GM18868 (cell line): ENCODE measurements around the gene INPP5A.

Experiments
- ATAC-seq: cut with Tn5 transposase; IDR thresholded peaks from one replicate; pipeline ENCODE4 v1.9.1; 2021; ENCODE audit warnings: mild to moderate bottlenecking, moderate library complexity; ENCODE audit not compliant: unreplicated experiment

INPP5A gene

DNA sequence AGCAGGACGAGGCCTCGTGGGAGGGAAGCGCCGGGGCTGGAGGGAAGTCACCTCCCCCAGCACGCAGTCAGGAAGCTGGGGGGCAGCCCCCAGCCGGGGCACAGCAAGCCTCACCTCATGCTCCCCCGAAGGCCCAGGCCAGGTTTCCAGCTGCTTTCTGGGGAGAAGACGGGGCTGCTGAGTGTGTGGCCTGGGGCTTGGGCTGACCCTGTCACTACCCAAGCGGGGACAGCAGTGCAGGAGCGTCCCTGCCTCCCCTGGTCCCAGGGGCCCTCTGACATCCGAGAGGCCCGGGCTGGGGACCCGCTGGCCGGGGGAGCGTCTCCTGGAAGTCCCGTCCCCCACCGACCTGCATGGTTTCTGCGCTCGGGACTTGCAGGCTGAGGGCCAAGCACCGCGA, 268.0 kb downstream of the INPP5A start:
- ATAC-seq: no peak

DNA sequence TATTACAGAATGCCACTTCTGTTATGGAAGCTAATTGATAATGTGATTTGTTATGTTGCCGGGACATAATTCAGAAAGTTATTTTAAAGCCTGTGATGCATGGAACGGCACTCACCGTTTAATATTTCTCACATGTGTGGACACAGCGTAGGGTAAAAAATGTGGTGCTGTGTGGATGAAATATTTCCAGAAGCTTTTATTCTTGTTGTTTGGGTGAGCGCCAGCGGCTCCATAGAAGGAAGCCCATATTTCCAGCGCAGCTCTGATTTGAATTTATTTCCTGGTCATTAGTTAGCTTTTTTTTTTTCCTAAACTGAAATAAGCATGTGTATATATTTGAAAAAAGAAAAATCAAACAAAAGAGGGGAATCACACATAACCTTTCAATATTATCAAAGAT, 268.5 kb downstream of the INPP5A start:
- no peak for ATAC-seq

DNA sequence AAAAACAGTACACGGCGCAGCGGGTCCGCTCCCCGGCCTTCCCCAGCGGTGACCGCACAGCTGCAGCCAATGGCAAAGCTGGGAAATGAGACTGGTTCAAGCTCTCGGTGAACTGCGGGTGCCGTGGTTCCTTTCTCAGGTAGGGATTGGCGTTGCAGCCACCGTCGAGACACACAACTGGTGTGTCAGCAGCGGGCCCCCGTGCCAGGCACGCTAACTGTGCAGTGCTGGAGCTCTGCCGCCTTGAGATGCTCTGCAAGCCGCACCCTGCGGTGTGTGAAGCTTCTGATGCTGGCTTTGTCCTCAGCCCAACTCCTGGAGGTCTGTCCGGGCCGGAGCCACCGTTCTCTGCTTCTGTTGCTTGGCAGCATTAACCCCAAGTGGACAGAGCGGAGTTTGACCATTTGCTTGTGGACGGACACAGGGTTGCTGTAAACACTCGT, 269.0 kb downstream of the INPP5A start:
- no peak for ATAC-seq

DNA sequence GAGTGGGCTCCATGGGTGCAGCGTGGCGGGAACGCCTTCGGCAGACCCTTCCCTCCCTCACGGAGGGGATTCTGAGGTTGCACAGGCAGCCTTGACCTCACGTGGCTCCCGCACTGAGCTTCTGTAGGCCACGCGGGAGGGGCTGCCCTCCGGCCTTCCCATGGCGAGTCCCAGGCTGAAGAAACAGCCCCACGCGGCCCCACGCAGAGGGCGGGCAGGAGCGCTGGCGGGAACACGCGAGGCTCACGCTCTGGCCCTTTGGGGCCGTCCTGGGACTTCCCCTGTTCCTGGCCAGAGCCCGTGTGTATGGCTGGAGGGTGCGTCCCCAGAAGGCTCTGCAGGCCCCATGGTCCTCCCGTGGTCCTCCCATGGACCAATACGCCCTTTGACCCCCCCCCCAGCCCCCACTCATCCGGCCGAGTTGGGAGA, 270.0 kb downstream of the INPP5A start:
- no peak for ATAC-seq

DNA sequence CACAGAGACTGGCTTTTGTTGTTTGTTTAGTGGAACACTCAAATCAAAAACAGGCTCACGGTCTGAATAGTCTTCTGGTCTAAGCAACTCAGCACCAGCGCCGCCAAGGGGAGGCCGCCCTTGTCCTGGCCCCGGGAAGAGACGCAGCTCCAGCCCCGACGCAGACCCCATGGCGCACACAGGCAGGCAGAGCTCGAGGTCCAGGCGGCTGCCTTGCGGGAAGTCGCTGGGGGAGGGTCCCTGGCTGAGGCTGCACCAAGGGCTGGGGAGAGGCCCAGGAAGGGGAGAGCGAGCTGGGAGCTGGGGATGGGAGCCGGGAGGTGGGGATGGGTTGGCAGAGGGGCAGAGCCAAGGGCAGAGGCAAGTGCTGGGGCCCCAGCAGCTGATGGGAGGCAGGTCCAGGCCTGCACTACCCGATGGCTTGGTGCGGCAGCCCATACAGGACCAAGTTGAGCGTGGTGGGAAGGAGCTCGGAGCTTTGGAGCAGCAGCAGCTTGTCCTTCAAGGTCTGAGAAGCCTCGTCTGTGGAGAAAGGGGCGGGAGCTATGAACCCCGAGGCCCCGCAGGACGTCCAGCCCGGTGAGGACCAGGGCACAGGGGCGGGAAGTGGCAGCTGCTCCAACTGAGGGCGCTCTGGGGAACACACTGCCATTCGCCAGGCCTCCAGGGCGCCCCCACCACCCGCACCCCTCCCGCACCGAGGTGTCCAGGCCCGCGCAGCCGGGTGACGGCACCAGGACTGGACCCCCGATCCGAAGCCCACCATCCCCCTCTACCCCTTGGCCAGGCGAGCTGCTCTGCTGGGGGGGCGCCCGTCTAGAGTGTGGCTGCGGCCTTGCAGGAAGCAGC, 271.0 kb downstream of the INPP5A start:
- no peak for ATAC-seq

DNA sequence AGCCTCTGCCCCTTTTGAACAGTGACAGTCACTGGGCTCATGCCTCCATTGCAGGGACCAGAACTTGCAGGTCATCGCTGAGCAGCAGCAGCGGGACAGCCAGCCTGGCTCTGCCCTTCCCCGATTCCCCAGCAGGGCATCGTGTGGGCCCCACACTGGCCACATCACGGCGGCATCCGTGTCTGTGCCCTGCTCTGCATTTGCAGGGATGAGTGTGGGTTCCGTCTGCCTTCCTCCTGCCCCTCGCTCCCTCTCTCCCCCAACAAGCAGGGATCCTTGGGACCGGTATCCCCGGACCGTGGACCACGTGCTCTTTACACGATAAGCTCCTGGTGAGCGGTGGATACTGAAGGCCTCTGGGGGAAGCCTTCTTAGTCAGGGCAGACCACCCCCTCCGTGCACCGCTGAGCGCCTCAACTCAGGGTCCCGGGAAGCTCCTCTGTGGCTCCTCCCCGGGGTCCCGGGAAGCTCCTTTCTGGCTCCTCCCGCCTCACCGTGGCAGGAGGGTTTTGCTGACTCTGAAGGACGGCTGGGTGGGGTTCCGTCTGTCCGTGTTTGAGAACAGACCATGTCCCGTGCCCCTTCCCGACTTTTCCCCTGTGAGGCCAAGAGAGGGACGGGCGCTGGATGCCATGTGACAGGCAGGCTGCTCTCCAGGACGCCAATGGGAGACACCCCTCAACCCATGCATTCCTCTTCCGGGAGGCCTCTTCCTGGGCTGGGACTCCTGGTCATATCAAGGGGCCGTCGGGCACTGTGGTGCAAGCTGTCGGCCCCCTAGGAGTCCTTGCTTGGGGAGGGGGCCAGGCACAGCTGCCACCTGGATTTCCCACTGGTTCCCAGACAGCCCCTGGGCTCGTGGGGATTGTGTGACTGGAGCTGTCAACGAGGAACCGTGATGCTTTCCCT, 271.9 kb downstream of the INPP5A start:
- no peak for ATAC-seq

DNA sequence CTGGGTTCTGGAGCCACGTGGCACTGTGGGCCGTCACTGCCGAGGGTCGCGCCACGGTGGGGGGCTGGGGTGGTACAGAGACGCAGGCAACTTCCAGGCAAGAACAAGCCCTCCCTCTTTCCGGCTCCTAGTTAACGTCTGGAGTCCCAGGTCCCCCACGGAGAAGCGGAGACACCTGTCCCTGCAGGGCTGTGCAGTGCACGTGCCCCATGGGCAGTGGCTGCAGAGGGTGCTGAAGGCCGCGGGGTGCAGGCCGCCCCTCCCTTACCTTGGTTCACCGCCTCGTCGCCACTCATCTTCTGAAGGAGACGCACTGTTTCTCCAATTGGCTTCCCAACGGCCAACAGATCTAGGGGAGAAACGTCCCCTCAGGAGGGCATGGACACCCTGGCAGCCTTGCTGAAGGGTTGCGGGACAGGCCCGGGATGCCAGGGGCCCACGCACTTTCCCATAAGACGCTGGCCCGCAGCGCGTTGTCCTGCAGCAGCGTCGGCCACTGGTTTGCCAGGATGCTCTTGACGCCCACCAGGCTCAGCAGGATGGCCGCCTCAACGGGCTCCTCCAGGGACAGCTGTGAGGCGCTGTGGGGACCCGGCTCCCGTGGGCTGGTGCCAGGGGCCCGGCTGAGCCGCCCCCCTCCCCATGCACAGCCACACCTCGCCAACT, 272.7 kb downstream of the INPP5A start:
- no peak for ATAC-seq

DNA sequence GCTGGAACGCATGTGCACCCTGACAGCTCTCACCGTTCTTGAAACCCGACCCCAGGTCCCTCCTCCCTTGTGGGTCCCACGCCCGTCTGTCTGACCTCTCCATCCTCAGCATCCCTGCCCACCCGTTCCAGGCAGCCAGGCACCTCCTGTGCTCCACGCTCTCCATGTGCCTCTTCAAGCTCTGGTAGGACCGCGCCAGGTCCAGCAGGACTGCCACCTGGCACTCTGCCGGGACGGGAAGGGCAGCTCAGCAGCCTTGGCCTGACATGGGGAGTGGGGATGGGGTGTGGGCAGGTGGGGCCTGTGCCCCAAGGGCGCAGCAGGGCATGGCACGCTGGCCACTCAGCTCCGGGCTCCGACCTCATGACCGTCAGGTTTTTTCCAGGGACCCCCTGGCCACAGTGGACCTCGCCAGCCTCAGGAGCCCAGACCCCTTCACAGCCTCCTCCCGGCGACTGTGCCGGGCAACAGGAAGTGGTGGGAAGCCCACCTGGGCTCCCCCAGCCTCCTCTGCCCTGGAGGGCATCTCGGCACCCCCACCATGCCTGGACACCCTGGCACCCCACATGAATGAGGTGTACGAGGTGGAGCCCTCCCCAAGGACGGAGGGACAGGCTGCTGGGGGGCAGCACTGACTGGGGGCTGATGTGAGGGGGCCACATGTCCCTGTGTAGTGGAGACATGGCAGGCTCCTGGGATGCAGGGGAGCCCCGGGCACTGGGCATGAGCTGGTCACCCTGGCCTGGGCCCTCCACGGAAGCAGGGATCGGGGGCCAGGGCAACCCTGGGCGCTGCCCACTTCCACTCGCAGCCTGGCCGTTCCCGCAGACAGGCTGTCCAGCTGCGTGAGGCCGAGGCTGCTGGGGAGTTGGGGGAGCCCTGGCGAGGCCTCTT, 273.5 kb downstream of the INPP5A start:
- no peak for ATAC-seq

DNA sequence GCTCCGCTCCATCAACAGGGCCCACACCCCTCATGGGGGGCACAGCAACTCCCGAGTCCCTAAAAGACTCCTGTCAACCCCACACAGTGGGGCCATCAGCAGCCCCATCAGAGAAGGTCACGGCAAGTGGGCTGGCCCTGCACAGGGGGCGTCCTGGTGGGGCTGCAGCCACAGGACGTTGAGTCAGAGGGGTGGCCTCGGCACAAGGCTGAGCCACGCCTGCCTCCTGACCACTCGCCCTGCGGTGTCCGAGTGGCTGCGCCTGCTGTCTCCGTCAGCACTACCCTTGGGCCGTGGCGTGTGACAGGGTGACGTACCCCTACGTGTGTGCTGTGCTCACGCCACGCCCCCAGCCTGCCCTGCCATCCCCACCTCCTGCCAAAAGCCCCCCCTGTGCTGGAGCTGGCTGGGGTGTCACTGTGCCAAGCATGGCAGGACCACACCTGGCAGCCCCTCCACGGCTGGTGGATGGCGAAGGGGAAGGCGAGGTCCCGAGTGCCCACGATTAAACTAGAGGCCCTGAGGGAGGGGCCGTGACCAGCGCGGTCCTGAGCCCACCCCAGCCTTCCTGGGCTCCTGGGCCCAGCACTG, 274.4 kb downstream of the INPP5A start:
- no peak for ATAC-seq

DNA sequence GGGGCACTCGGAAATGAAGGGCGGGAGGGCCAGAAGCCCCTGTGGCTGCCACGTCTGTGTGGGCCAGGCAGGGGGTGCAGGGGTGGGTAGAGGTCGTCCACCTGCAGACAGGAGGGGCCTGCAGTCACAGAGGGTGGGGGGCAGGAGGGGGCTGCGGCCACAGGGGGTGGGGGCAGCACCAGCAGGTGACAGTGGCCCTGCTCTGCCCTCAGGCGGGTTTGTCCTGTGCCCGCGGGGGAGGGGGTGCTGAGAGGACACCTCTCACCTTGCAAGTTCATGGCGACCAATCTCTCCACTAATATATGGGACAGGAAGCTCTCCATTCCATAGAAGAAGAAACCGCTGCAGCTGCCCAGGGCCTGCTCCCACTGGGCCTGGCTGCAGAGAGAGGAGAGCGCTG, 274.9 kb downstream of the INPP5A start:
- no peak for ATAC-seq

DNA sequence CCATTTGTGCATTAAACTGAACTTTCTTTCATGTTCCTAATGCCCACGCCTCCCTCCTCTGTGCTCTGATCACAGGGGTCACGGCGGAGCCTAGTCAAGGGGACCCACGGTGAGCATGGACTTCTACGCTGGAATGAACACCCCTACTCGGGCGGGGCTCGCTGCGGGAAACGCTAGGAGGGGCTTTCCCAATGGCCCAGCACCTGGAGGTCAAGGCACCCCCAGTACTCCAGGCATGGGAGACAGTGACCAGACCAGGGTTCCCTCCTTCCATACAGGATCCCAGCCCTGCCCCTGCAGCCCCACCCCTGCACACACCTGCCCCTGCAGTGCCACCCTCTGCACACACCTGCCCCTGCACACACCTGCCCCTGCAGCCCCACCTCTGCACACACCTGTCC, 275.4 kb downstream of the INPP5A start:
- ATAC-seq: no peak

DNA sequence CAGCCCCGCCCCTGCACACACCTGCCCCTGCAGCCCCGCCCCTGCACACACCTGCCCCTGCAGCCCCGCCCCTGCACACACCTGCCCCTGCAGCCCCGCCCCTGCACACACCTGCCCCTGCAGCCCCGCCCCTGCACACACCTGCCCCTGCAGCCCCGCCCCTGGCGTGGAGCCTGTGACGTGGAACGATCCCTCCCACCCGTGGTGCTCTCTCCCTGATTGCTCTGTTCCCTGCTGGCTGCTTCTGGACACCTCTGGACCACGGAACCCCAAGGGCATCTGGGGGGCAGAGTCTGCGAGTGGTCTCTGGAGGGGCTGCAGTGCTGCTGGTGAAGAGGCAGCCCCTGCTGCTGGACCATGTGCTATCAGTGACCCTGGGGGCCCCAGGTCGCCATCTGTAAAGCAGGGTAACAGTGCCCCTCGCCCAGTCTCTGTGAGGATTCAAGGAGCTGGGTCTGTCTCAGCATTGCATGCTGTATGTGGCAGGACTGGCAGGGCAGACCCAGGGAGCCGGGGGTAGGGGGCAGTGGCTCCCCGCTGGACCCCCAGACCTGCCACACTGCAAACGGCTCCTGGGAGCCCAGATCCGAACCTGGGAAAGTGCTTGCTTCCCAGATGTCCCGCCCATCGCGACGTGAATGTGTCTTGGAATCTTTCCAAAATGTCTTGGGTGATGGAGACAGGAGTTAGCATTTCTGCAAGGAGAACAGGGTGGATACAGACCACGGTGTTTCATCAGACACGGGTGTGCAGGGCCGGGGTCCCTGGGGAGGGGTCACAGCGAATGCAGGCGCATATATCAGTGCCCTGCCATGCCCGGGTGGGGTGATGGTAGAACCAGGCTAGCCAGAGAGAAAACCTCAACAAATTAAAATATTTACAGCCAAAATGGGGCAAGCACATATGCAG, 276.2 kb downstream of the INPP5A start:
- no peak for ATAC-seq

DNA sequence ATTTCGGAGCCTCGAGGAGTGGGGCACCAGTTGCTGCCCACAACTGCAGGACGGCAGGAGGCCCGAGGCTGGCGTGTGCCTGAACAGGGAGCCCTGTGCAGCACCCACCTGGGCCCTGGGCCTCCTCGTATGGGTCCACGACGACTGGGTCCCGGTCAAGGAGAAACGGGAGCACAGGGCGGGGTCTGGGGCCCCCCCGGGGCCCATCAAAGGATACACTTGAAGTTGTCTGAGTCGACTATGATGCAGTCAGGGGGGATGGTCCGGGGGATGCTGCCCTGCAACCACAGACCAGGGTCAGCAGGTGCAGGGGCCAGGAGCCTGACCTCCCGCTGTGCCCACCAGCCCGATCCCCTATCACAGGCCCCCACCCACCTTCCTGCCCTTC, 276.9 kb downstream of the INPP5A start:
- ATAC-seq: no peak

DNA sequence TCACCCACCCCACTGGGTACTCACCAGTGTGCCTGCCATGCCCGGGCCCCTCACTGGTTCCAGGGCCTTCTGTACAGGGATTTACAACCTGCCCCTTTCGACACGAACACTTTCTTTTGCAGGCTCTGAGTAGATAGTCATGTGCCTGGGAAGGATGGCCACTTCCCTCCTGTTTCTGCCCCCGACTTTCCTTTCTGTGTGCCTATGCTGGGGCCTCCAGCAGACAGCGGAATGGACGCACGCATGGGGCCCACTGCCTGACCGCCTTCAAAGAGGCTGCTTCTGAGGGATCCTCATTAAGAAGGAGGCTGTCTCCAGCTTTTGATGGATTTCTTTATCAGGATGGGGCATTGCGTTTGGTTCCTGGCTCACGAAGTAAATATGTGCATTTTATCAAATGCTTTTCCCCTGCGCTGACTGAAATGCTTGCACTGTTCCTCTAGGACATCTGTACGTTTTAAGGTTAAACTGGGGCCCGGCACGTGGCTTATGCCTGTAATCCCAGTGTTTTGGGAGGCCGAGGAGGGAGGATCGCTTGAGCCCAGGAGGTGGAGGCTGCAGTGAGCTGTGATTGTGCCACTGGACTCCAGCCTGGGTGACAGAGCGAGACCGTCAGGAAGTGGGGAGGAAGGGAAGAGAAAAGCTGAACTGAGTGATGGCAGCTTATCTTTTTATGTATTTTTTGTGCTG, 277.7 kb downstream of the INPP5A start:
- no peak for ATAC-seq

DNA sequence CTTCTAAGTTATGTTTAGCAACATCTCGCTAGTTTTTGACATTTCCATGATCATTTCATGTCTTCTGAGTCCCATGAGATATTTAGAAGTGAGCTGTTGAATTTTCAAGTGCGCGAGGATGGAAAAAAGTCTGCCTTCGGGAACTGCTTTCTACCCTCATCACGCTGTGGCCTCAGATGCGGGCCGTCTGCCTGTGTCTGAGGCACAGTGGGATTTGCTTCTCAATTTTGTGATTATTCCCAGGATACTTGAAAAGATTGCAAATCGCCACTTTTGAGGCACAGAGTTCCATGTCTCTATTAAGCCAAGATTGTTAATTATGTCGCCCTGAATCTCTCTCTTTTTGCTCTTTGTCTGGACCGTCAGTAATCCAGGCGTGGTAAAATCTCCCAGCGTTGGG, 279.1 kb downstream of the INPP5A start:
- no peak for ATAC-seq

DNA sequence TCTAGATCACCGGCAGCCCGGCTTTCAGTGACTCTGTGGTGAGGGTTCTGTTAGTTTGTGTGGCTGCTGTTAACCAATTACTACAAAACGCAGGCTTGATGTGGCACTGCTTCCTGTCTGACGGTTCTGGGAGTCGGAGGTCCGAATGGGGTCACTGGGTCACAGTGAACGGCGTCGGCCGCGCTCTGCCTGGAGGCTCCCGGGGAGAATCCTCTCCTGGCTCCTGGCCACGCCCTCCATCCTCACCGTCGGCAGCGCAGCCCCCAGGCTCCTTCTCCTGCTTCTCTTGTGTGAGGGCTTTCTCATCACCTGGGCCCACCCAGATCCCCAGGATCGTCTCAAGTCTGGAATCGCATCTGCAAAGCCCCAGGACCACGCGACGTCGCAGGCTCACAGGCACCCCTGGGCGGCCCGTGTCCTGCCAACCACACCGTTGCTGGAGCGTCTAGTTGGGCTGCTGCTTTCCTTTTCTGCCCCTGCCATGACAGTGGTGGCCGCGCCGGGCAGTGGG, 280.2 kb downstream of the INPP5A start:
- ATAC-seq: no peak

DNA sequence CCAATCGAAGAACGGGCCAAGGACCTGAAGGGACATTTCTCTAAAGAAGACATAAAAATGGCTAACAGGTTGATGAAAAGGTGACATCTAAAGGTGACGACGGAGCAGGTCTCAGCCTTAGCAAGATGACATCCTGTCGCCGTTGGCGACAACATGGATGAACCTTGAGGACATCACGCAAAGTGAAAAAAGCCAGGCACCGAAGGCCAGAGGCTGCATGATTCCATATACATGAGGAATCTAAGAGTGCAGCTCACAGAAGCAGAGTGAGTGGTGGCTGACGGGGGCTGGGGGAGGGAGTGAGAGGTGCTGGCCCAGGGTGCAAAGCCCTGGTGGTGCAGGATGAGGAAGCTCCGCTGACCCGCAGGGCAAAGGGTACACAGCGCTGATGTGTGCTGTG, 282.5 kb downstream of the INPP5A start:
- ATAC-seq: no peak
